ENCODE data around the gene IFIT1. TPM values are rescaled to one million over a fixed set of nuclear protein-coding genes. Genes with fewer than 3 reads are reported as not detected.

IFIT1 gene
- total RNA-seq, 5 donors from 2014 or later (not counting 1 experiment from before 2014, with no cell fraction given), result 1.7 to 5.5 (median 3.0) TPM

- no CpG with 5 or more reads among the region's 1 CpG for WGBS (ENCODE audit: insufficient coverage)
- DNase-seq, result no peak
- no peaks in the 10 kb centered on the region for H3K9me3 Mint-ChIP-seq
- CTCF ChIA-PET, result no interaction called here
- Histone ChIP-seq H3K36me3 (ENCODE audit: control insufficient read depth in 2 of 2, extremely low read depth in 1 of 2, insufficient read depth in 1 of 2, low read length in 1 of 2) (no peaks in the 10 kb centered on the region), H3K4me1 (ENCODE audit: control insufficient read depth in 1 of 2, extremely low read depth in 1 of 2, insufficient read depth in 2 of 2, low read length in 2 of 2) (no peaks in the 10 kb centered on the region), H3K27me3 (replicated peaks in 1 of 2; ENCODE audit: control insufficient read depth in 2 of 2, extremely low read depth in 1 of 2, insufficient read depth in 2 of 2, low read length in 1 of 2) (no peaks in the 10 kb centered on the region), H3K9me3 (no peaks in the 10 kb centered on the region), H3K4me3 (ENCODE audit: control insufficient read depth in 1 of 2, extremely low read depth in 1 of 2, low read length in 1 of 2) (no peak overlapping the region), H3K27ac (ENCODE audit: low read length) (no peak overlapping the region)
- H3K27me3 Mint-ChIP-seq, result peaks cover 3 to 5% of the 10 kb centered on the region in 2 donors
- POLR2A ChIA-PET, result no interaction called here
- no peaks in the 10 kb centered on the region for H3K36me3 Mint-ChIP-seq
- no peak overlapping the region for H3K27ac Mint-ChIP-seq
- no peak overlapping the region for H3K4me3 Mint-ChIP-seq
- H3K4me1 Mint-ChIP-seq, result no peaks in the 10 kb centered on the region
- no peak for ATAC-seq (replicated peaks in 1 of 4)
Observed at GRCh38 chr10:89452193-89452592, 59.8 kb downstream of the IFIT1 start.

DNA sequence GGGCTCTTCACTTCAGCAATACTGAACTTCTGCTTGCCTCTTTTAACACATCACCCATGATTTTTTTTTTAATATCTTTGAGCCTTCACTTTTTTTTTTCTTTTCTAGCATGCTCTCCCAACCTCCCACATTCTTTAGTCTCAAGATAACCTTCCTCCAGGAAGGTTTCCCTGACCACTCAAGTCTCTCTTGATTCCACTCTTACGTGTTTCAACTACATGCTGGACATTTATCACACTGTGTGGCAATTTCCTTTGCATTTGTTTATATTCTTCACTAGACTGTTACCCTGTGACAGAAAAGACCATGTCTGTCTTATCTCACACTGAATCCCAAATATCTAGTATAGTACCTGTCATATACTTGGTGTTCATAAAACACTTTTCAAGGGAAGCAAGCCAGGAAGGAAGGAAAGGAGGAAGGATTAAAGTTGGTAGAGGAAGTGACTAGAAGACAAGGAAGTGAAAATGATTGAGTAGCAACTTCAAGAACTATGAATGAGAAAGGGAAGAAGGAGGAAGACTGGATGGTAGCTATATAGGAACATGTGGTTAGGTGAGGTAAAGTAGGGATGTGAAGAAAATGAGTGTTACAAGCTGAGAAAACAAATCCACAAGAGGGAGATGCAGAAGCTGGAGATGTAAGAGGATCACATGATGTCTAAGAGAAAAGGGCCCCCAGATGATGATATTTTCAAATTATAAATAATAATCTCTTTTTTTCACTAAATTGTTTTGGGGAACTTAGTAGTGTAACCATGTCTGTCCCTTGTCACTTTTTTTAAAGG lies 62.3 kb downstream of the IFIT1 start:
- Mint-ChIP-seq H3K4me3 (no peak overlapping the region), H3K36me3 (no peaks in the 10 kb centered on the region)
- CTCF ChIA-PET, result interaction anchor here in 1 of 2 donors (0.6 kb wide), 1 partner anchor 1796 kb away, joined by 3 read pairs; no protein-coding TSS in a partner anchor

More for the DNA sequence above, 62.3 kb downstream of the IFIT1 start:
- Histone ChIP-seq H3K9me3 (no peaks in the 10 kb centered on the region), H3K36me3 (ENCODE audit: control insufficient read depth in 2 of 2, extremely low read depth in 1 of 2, insufficient read depth in 1 of 2, low read length in 1 of 2) (no peaks in the 10 kb centered on the region), H3K27me3 (replicated peaks in 1 of 2; ENCODE audit: control insufficient read depth in 2 of 2, extremely low read depth in 1 of 2, insufficient read depth in 2 of 2, low read length in 1 of 2) (no peaks in the 10 kb centered on the region), H3K27ac (ENCODE audit: low read length) (no peak overlapping the region), H3K4me3 (ENCODE audit: control insufficient read depth in 1 of 2, extremely low read depth in 1 of 2, low read length in 1 of 2) (no peak overlapping the region), H3K4me1 (ENCODE audit: control insufficient read depth in 1 of 2, extremely low read depth in 1 of 2, insufficient read depth in 2 of 2, low read length in 2 of 2) (no peaks in the 10 kb centered on the region)
- H3K4me1 Mint-ChIP-seq, result no peaks in the 10 kb centered on the region
- DNase-seq (no peak), ATAC-seq (replicated peaks in 1 of 4) (no peak)
- 86% methylated on average over 1 of the region's 1 CpG for WGBS (ENCODE audit: insufficient coverage)
- POLR2A ChIA-PET, result no interaction called here
- H3K27me3 Mint-ChIP-seq, result peaks cover 5 to 9% of the 10 kb centered on the region in 2 donors
- H3K9me3 Mint-ChIP-seq, result no peaks in the 10 kb centered on the region
- no peak overlapping the region for H3K27ac Mint-ChIP-seq

Other genes starting within 250 kb of the IFIT1 start
- gene CH25H, start 185.3 kb upstream of the IFIT1 start, total RNA-seq, result 1 to 10 TPM in 1 of 5 donors, under 1 TPM in 1, not detected in 3; 0.21 to 1.0 TPM
- 10 to 100 TPM; 23.2 to 38.2 (median 33.6) TPM for gene LIPA, start 140.8 kb upstream of the IFIT1 start, total RNA-seq
- 10 to 100 TPM in 1 of 5 donors, 1 to 10 TPM in 4; 6.4 to 13.9 (median 6.8) TPM for gene IFIT2, start 90.6 kb upstream of the IFIT1 start, total RNA-seq
- 1 to 10 TPM; 2.3 to 4.4 (median 3.9) TPM for gene IFIT3, start 64.6 kb upstream of the IFIT1 start, total RNA-seq
- not detected for gene IFIT1B, start 14.6 kb upstream of the IFIT1 start, total RNA-seq
- gene IFIT5, start 21.9 kb downstream of the IFIT1 start, total RNA-seq, result 10 to 100 TPM; 12.6 to 20.3 (median 18.5) TPM
- not detected for gene SLC16A12, start 143.0 kb downstream of the IFIT1 start, total RNA-seq

Measured in T-cell (primary cell).